T-helper 2 cell treated with Interferon-gamma antibody and Interleukin-4, amounts not matched to agents 5 μg/mL and 100 μg/mL, for 36 hours (primary cell): ENCODE measurements around the gene RNF224.

ENCODE experiments used
- DNase-seq: peaks from one replicate; pipeline ENCODE4 v3.0.0; 2021; ENCODE audit warnings: low spot score
- H3K27ac Mint-ChIP-seq: one replicate; pipeline ENCODE4 v1.8.0; 2021; ENCODE audit warnings: mild to moderate bottlenecking, mixed read lengths
- H3K27me3 Mint-ChIP-seq: one replicate; pipeline ENCODE4 v1.8.0; 2021; ENCODE audit warnings: low read depth, mixed read lengths
- H3K36me3 Mint-ChIP-seq: one replicate; pipeline ENCODE4 v1.8.0; 2021; ENCODE audit warnings: low read depth, mixed read lengths
- H3K4me1 Mint-ChIP-seq: one replicate; pipeline ENCODE4 v1.8.0; 2021; ENCODE audit warnings: low read depth, mixed read lengths
- H3K4me3 Mint-ChIP-seq: one replicate; pipeline ENCODE4 v1.8.0; 2022; ENCODE audit warnings: mild to moderate bottlenecking, moderate library complexity, mixed read lengths
- H3K9me3 Mint-ChIP-seq: one replicate; pipeline ENCODE4 v1.8.0; 2021; ENCODE audit warnings: mixed read lengths

RNF224 gene

GRCh38 chr9:137227054-137227852 lies at the start of gene RNF224:
Gene RNF224, plus strand, starts transcription at chr9:137227502. Its CDS starts 834 bp downstream, at chr9:137228336.
- peak within 1 kb of the TSS; percentile 16 for H3K27ac Mint-ChIP-seq
- no peaks in the 10 kb centered on the region for H3K36me3 Mint-ChIP-seq
- DNase-seq: peak; percentile 71
- H3K9me3 Mint-ChIP-seq: no peaks in the 10 kb centered on the region
- peaks cover 5% of the 10 kb centered on the region for H3K4me1 Mint-ChIP-seq
- H3K4me3 Mint-ChIP-seq: no peak within 1 kb of the TSS
- peaks cover 2% of the 10 kb centered on the region for H3K27me3 Mint-ChIP-seq

GRCh38 chr9:137178201-137178938 lies 48.9 kb upstream of the RNF224 start:
- peaks cover 2% of the 10 kb centered on the region for H3K27me3 Mint-ChIP-seq
- no peak overlapping the region for H3K27ac Mint-ChIP-seq
- H3K36me3 Mint-ChIP-seq: peaks cover 12% of the 10 kb centered on the region

GRCh38 chr9:137178939-137179630 lies 48.2 kb upstream of the RNF224 start:
- no peaks in the 10 kb centered on the region for H3K4me1 Mint-ChIP-seq
- H3K36me3 Mint-ChIP-seq: peaks cover 16% of the 10 kb centered on the region
- H3K27me3 Mint-ChIP-seq: no peaks in the 10 kb centered on the region
- H3K9me3 Mint-ChIP-seq: no peaks in the 10 kb centered on the region
- no peak overlapping the region for H3K27ac Mint-ChIP-seq
- no peak for DNase-seq
- no peak overlapping the region for H3K4me3 Mint-ChIP-seq

More at GRCh38 chr9:137178201-137178938, 48.9 kb upstream of the RNF224 start:
- H3K4me1 Mint-ChIP-seq: no peaks in the 10 kb centered on the region
- H3K4me3 Mint-ChIP-seq: no peak overlapping the region
- H3K9me3 Mint-ChIP-seq: no peaks in the 10 kb centered on the region
- DNase-seq: no peak

- no peak for DNase-seq
- no peak overlapping the region for H3K4me3 Mint-ChIP-seq
- no peaks in the 10 kb centered on the region for H3K4me1 Mint-ChIP-seq
- H3K27me3 Mint-ChIP-seq: no peaks in the 10 kb centered on the region
- H3K9me3 Mint-ChIP-seq: no peaks in the 10 kb centered on the region
- peaks cover 21% of the 10 kb centered on the region for H3K36me3 Mint-ChIP-seq
- H3K27ac Mint-ChIP-seq: no peak overlapping the region
These were observed 47.5 kb upstream of the RNF224 start for GRCh38 chr9:137179761-137180160.

GRCh38 chr9:137180491-137180890 lies 46.8 kb upstream of the RNF224 start:
- H3K4me1 Mint-ChIP-seq: no peaks in the 10 kb centered on the region
- no peak overlapping the region for H3K4me3 Mint-ChIP-seq
- no peak for DNase-seq
- no peaks in the 10 kb centered on the region for H3K27me3 Mint-ChIP-seq
- peaks cover 21% of the 10 kb centered on the region for H3K36me3 Mint-ChIP-seq
- no peaks in the 10 kb centered on the region for H3K9me3 Mint-ChIP-seq
- H3K27ac Mint-ChIP-seq: no peak overlapping the region

- DNase-seq: no peak
- H3K36me3 Mint-ChIP-seq: peaks cover 21% of the 10 kb centered on the region
- no peaks in the 10 kb centered on the region for H3K27me3 Mint-ChIP-seq
- no peak overlapping the region for H3K4me3 Mint-ChIP-seq
- H3K9me3 Mint-ChIP-seq: no peaks in the 10 kb centered on the region
- peaks cover under 1% of the 10 kb centered on the region for H3K4me1 Mint-ChIP-seq
- no peak overlapping the region for H3K27ac Mint-ChIP-seq
These were observed 45.6 kb upstream of the RNF224 start for GRCh38 chr9:137181680-137182079.

GRCh38 chr9:137182836-137183235 lies 44.5 kb upstream of the RNF224 start:
- no peak for DNase-seq
- Mint-ChIP-seq H3K4me3 (no peak overlapping the region), H3K27ac (no peak overlapping the region), H3K36me3 (peaks cover 21% of the 10 kb centered on the region), H3K4me1 (peaks cover 10% of the 10 kb centered on the region), H3K9me3 (no peaks in the 10 kb centered on the region), H3K27me3 (no peaks in the 10 kb centered on the region)

GRCh38 chr9:137183980-137184595 lies 43.2 kb upstream of the RNF224 start:
- H3K9me3 Mint-ChIP-seq: no peaks in the 10 kb centered on the region
- H3K4me1 Mint-ChIP-seq: peaks cover 10% of the 10 kb centered on the region
- no peaks in the 10 kb centered on the region for H3K27me3 Mint-ChIP-seq
- H3K36me3 Mint-ChIP-seq: peaks cover 23% of the 10 kb centered on the region
- H3K4me3 Mint-ChIP-seq: no peak overlapping the region
- no peak overlapping the region for H3K27ac Mint-ChIP-seq
- DNase-seq: no peak

- Mint-ChIP-seq H3K27ac (no peak overlapping the region), H3K36me3 (peaks cover 25% of the 10 kb centered on the region), H3K4me3 (no peak overlapping the region), H3K4me1 (peaks cover 13% of the 10 kb centered on the region), H3K27me3 (no peaks in the 10 kb centered on the region), H3K9me3 (no peaks in the 10 kb centered on the region)
- no peak for DNase-seq
These were observed 42.2 kb upstream of the RNF224 start for GRCh38 chr9:137184881-137185660.

GRCh38 chr9:137185921-137186320 lies 41.4 kb upstream of the RNF224 start:
- peaks cover 30% of the 10 kb centered on the region for H3K36me3 Mint-ChIP-seq
- H3K27ac Mint-ChIP-seq: no peak overlapping the region
- DNase-seq: no peak
- no peaks in the 10 kb centered on the region for H3K9me3 Mint-ChIP-seq
- peaks cover 14% of the 10 kb centered on the region for H3K4me1 Mint-ChIP-seq
- no peak overlapping the region for H3K4me3 Mint-ChIP-seq
- no peaks in the 10 kb centered on the region for H3K27me3 Mint-ChIP-seq

GRCh38 chr9:137186385-137186784 lies 40.9 kb upstream of the RNF224 start:
- Mint-ChIP-seq H3K36me3 (peaks cover 35% of the 10 kb centered on the region), H3K27ac (peak overlapping the region; percentile 39), H3K4me1 (peaks cover 14% of the 10 kb centered on the region), H3K27me3 (no peaks in the 10 kb centered on the region), H3K9me3 (no peaks in the 10 kb centered on the region), H3K4me3 (peak overlapping the region; percentile 93)
- DNase-seq: no peak

- no peak for DNase-seq
- Mint-ChIP-seq H3K36me3 (peaks cover 32% of the 10 kb centered on the region), H3K9me3 (no peaks in the 10 kb centered on the region), H3K27ac (peak overlapping the region; percentile 93), H3K27me3 (no peaks in the 10 kb centered on the region), H3K4me3 (peak overlapping the region; percentile 93), H3K4me1 (peaks cover 14% of the 10 kb centered on the region)
These were observed 39.9 kb upstream of the RNF224 start for GRCh38 chr9:137187386-137187785.

GRCh38 chr9:137188086-137188489 lies 39.2 kb upstream of the RNF224 start:
- peaks cover 14% of the 10 kb centered on the region for H3K4me1 Mint-ChIP-seq
- H3K36me3 Mint-ChIP-seq: peaks cover 30% of the 10 kb centered on the region
- peak overlapping the region; percentile 93 for H3K27ac Mint-ChIP-seq
- no peak for DNase-seq
- peak overlapping the region; percentile 93 for H3K4me3 Mint-ChIP-seq
- H3K9me3 Mint-ChIP-seq: no peaks in the 10 kb centered on the region
- no peaks in the 10 kb centered on the region for H3K27me3 Mint-ChIP-seq
